Left ventricle myocardium superior (tissue), 1 donor: Measurements from ENCODE around the gene CLEC11A. TPM values are rescaled to one million over a fixed set of nuclear protein-coding genes. Genes with fewer than 3 reads are reported as not detected.

Experiments used
- ATAC-seq: fragments of 200-7000 bp; cut with Tn5 transposase; one replicate; pipeline ENCODE4 v1.9.1; 2020; ENCODE audit warnings: mild to moderate bottlenecking, moderate library complexity
- DNase-seq: peaks from one replicate; pipeline ENCODE4 v3.0.0-alpha.2; 2020
- intact Hi-C: fragments of 100-400 bp; cut with micrococcal nuclease; formaldehyde crosslinking; loops from one replicate; pipeline ENCODE4 v1.11.0; 2022
- long read RNA-seq: library from polyadenylated mRNA; unstranded; transcript quantifications from one replicate; pipeline ENCODE4 v2.0.0, GENCODE V29; 2021
- total RNA-seq: library from RNA; stranded (reverse); fragmentation: NEBNext Ultra II Directional; extraction: Animal tissue kit (Norgen Biotek cat#: 25700); gene quantifications from one replicate; pipeline ENCODE4 v1.2.1, GENCODE V29; 2021
- donor health status: DM: no; HTN: yes; CAD: no; lungs with severe emphysema.

The CLEC11A gene, protein sequence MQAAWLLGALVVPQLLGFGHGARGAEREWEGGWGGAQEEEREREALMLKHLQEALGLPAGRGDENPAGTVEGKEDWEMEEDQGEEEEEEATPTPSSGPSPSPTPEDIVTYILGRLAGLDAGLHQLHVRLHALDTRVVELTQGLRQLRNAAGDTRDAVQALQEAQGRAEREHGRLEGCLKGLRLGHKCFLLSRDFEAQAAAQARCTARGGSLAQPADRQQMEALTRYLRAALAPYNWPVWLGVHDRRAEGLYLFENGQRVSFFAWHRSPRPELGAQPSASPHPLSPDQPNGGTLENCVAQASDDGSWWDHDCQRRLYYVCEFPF
- 2.9 TPM for total RNA-seq
- long read RNA-seq, partial matches to known transcripts: 1 of 3 reads
- long read RNA-seq, other reads (novel, unspliced or antisense): 0 of 3 reads

DNA sequence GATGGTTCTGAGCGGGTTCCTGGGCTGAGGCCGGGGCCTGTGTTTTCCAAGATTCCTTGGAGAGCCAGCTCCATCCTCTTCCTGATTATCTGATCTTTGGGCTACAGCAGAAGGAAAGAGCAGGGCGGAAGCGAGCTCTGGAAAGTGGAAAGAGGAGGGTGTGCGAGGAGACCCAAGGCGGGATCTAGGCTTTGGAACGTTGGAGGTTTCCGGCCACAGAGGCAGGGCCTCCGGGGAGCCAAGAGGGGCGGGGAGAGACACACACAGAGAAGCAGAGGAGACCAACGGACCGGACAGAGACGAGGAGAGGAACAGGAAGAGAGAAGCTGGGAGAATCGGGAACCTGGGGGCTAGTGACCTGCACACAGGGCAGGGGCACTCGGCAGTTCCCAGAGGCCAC lies at the start of gene CLEC11A:
CLEC11A (plus strand) TSS at position 296 of the 400 bp plus-strand sequence. CDS start 162 bp downstream, outside the sequence.
- intact Hi-C loops: no loop called here
- DNase-seq (peak; percentile 78), ATAC-seq (peak; percentile 35)

DNA sequence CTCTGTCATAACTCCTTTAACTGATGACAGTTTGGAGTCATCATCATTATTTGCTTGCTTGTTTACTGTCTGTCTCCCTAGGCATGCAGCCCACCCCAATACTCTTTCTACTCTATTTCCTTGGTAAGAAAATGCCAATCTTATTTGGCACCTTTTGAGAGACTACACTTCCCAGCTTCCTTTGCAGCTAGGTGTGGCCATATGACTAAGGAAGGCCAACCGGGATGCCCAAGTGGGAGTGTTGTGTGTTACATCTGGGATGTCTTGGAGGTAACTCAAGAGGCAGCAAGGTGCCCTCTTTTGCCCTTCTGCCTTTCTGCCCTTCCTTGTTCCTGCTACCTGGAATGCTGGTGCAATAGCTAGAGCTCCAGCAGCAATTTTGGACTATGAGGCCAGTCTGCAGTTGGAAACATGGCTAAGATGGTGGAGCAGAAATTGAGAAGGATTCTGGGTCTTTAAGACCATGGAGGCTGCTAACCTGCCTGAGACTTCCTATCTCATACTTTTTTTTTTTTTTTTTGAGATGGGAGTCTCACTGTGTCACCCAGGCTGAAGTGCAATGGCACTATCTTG lies 46.5 kb upstream of the CLEC11A start:
- ATAC-seq (no peak), DNase-seq (no peak)
- intact Hi-C loops: no loop called here

DNA sequence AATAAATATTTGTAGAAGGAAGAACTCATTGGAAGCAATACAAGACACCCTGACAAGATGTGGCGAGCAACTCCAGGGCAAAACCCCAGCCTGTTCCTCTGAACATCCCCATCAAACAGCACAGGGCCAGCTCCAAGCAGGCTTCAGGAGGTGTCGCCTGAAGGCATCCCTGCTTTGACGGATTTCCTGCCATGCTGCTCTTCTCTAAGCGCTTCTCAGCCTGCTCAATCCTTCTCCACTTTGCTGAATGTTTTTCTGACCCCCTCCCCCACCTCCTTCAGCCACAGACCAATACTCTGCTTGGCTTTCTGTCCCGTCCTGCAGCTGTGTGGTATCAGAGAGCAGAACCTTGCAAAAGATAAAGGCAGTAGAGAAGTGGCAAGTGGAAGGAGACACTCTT lies 45.5 kb upstream of the CLEC11A start:
- intact Hi-C loops: no loop called here
- DNase-seq (no peak), ATAC-seq (no peak)

DNA sequence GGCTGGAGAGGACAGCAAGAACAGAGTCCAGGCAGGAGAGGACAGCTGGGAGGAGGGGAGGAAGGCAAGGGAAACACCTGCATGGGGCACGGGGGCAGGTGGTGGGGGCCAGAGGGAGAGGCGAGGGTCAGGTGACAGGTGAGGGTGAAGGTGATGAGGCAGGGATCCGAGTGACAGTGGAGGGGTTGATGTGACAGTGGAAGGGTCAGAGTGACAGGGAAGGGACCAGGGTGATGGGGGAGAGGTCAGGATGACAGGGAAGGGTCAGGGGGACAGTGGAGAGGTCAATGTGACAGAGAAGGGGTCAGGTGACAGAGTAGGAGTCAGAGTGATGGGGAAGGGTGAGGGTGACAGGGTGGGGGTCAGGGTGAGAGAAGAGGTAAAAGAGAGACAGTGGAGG lies 44.8 kb upstream of the CLEC11A start:
- DNase-seq: no peak
- no peak for ATAC-seq
- intact Hi-C loops: no loop called here

DNA sequence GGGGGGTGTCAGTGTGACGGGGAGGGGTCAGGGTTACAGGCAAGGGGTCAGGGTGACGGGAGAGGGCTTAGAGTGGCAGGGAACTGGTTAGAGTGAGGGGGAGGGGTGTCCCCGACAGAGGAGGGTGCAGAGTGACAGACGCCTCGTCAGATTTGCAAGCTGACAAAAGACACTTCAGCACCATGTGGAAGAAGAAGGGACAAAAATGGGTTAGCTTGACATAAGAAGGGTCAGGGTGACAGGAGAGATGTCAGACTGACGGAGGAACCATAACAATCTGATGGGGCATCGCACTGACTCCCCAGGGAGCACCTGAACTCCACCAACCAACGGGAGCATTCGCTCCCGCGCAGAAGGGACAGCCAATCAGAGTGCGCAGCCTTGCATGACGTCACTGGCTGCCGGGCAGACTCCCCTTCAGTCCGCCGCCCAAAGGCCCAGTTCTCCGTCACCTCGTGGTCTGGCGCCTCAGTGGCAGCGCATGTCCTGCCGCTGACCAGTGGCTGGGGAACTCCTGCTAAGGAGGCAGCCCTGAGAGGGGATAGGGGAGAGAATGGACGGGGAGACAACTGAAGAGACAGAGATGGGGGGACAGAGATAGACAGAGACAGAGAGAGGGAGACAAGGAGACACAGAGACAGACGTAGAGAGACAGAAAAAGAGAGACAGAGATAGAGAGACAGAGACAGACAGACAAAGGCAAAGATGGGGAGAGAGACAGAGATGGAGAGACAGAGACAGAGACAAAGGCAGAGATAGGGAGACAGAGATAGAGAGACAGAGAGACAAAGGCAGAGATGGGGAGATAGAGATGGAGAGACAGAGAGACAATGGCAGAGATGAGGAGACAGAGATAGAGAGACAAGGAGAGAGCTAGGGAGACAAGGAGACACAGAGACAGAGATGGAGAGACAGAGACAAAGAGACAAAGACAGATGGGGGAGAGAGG lies 43.7 kb upstream of the CLEC11A start:
- intact Hi-C loops: no loop called here
- peak; percentile 86 for DNase-seq
- ATAC-seq: peak; percentile 93

DNA sequence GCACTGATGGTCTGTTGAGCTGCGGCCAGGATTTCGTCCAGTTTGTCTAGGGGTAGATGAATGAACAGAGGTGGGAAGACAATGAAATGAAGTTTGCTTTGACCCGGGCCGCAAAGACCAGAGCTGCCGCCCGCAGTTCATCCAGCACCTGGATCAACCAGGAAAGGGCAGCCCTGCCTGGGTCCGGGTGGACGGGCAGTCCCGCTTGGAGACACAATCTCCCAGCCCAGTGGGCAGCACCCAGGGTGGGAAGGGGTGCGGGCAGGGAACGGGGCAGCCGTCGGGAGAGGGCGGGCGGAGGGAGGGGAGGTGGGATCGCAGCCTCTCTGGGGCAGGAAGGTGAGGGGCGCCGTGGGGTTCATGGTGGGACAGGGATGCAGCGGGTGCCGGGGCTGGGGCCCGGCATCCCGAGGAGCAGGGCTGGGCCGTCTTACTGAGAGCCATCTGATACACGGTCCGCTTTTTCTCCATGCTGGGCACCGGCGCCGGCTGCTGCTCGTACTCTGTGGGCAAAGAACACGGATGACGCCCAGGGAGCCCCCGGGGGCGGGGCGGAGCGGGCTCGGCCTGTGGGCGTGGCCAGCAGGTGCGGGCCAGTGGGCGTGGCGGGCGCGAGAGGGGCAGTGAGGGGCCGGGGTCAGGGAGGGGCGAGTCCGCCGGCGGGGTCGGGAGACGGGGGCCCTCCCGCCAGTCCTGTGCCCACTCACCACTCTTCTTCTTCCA lies 36.7 kb upstream of the CLEC11A start:
- ATAC-seq: no peak
- intact Hi-C loops: no loop called here
- DNase-seq: no peak

DNA sequence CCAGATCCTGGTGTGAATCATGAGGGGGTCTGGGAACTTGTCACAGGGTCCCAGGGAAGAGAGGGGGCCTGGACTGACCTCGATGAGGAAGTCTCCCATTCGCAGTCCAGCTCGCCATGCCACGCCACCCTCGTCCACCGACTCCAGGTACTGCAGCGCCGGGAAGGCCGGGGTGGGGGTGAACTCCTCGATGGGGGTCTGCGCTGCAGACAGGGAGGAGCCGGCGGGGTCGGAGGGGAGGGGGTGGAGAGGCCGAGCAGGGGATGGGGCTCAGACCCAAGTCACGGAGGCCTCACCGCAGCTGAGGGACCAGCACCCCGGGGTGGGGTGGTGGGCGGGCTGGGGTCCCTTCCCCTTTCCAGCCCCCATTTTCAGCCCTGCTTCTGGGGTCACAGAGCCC lies 34.4 kb upstream of the CLEC11A start:
- intact Hi-C loops: no loop called here
- DNase-seq (no peak), ATAC-seq (no peak)

DNA sequence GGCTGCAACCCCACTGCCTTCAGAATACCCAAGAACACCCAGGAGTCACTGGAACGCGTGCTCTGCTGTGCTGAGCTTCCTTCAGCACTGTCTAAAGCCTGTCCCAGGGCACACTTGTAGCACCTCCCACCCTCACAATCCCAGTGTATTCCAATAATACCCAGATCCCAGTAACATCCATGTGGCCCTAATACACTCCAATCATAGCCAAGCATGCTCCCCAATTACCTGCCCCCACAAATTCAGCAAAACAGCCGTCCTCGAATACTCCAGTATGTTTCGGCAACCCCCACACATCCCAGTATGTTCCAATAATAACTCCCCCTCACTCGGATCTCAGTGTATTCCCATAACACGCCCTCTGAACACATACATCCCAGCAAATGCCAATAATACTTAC lies 32.7 kb upstream of the CLEC11A start:
- intact Hi-C loops: no loop called here
- no peak for ATAC-seq
- DNase-seq: no peak

DNA sequence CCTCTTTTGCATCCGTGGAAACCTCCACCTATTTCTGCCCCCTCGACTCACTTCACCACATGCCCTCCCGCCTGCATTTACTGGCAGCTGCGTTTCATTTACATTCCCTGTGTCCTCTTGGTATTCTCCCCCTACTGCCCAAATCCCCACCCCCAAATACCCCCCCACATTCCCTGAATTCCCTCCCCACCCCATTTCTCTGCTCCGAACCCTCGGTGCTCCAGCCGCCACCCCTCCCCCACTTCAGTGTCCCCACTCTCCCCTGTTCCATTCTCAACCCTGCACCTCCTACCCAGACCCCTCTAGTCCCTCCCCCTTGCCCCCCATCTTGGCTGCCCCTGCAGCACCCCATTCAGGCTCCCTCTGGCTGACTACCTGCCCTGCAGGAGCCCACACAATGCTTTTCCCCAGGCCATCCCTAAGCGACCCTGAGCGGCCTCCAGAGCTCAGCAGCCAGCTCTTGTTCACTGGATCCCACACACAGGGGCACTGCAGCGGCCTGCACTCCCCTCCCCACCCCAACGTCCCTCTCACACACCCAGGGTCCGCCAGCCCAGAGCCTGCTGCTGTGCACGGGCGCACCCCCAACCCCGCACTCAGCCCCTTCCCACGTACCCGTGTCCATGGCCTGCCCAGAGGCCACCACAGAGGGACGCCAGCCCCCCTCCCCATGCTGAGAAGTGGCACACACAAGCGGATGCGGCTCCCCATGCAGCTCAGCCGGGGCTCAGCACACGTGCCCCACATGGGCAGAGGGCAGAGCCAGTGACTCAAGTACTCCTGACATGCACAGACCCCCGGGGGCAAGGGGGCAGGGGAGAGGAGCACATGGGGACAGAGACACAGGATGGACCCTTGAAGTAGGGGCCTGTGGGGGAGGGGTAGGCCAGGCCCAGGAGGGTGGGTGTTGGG lies 29.8 kb upstream of the CLEC11A start:
- no peak for DNase-seq
- intact Hi-C loops: no loop called here
- no peak for ATAC-seq

DNA sequence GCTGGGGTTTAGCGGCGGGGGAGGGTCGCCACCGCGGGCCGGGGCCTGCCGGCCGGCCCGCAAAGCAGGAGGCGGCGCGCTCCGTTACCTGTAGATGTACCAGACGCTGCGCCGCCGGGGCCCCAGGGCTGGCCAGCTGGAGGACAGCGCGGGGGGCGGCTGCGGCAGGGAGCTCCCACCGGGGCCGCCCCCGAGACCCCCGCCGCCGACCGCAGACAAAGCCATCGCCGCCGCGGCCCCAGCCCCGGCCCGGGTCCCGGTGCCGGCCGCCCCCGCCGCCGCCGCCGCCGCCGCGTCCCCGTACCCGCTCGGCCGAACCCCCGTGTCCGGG lies 28.4 kb upstream of the CLEC11A start:
- DNase-seq (no peak), ATAC-seq (no peak)
- intact Hi-C loops: no loop called here

DNA sequence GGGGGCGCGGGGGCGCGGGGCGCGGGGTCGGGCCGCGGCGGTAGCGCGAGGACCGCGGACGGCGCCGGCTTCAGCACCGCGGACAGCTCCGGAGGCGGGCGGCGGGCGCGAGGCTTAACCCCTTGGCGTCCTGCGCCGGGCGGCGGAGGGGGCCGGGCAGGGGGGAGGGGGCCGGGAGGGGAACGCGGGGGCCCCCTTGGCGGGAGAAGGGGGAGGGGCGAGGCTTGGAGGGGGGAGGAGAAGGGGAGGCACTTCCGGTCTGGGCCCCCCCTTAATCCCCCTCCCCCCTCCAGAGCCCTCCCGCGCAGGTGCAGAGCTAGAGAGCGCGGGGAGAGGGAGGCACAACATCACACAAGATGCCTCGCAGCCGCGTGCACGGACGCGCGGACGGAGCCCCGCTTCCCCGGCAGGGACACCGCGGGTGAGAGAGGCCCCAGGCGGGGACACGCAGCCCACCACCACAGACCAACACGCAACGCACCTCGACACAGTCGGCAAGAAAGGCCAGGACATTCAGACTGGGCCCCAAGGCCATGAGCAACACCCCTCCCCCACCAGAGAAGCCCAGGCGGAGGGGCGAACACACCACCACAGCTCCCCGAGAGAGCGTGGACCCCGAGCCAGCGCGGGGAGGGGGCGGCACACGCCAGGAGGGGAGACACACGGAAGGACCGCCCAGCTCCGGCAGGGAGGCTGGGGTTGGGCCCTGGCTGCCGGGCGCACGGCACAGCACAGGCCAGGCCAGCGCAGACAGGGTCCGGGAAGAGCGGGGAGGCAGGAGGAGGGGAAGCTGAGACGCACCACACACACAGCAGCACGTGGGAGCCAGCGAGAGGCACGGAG lies 27.7 kb upstream of the CLEC11A start:
- intact Hi-C loops: no loop called here
- peak; percentile 56 for ATAC-seq
- peak; percentile 41 for DNase-seq

DNA sequence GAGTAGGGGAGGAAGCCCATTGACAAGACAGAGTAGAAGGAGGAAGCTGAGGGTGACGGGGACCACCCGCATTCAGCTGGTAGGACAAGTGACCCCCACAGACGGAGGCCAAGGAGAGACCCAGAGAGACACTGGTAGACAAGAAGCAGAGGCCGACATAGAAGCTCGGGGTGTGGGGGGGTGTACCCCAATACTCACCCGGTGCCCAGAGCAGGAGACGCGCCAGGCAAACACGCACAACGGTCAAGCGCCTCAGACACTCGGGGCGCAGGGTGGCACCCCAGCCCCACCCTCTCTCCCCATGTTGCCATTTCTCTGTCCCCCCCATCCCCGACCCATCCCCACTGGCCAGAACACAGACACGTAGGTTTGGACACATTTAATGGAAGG lies 27.1 kb upstream of the CLEC11A start:
- intact Hi-C loops: no loop called here
- ATAC-seq (no peak), DNase-seq (no peak)

DNA sequence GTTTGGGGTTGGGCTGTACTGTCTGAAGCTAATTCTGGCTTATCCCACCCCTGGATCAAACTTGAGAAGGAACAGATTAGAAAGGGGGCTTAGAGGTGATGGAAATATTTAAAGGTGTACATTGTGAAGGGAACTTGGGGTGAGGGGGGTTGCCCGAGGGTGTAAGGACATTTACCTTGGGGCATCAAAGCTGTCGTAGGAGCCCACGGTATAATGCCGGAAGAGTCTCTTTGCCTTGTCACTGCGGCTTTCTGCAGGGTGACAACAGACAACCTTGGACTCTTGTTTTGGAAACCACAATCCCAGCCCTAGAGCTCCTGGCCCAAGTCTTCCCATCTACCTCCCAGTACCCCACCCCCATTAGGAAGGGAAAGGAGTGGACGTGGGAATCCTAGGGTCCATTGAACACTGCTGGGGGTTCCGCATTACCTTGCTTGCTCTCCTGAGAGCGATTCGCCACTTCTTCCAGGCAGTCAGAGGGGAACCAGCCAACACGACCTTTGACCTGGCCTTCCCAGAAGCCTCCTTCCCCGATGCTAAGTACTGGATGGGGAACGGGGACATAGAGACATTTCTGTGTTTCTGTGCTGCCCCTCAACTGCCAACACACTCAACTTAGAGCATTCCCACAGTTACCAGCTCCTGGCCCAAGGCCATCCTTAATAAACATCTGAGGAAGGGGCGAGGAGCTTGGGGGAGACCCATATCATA lies 25.6 kb upstream of the CLEC11A start:
- intact Hi-C loops: no loop called here
- ATAC-seq (no peak), DNase-seq (no peak)

DNA sequence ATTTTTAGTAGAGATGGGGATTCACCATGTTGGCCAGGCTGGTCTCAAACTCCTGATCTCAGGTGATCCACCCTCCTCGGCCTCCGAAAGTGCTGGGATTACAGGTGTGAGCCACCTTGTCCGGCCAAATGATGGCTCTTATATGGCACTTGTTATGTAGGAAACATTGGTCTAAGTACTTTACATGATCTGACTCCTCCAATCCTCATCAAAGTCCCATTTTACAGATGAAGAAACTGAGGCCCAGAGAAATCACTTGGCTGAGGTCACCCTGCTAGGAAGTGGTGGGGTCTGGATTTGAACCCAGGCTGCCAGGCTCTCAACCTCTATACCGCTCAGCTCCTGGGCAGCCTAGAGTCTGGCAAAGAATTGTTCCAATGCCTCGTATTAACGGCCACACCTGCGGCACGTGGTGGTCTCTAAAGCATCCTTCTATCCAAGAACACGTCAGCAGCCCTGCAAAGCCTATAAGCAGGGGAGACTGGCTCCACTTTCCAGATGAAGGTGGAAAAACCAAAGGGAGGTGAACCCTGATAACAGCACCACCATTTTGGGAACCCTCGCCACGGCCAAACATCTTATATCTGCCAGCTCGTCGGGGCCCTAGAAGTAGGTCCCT lies 21.7 kb upstream of the CLEC11A start:
- ATAC-seq (no peak), DNase-seq (no peak)
- intact Hi-C loops: no loop called here

DNA sequence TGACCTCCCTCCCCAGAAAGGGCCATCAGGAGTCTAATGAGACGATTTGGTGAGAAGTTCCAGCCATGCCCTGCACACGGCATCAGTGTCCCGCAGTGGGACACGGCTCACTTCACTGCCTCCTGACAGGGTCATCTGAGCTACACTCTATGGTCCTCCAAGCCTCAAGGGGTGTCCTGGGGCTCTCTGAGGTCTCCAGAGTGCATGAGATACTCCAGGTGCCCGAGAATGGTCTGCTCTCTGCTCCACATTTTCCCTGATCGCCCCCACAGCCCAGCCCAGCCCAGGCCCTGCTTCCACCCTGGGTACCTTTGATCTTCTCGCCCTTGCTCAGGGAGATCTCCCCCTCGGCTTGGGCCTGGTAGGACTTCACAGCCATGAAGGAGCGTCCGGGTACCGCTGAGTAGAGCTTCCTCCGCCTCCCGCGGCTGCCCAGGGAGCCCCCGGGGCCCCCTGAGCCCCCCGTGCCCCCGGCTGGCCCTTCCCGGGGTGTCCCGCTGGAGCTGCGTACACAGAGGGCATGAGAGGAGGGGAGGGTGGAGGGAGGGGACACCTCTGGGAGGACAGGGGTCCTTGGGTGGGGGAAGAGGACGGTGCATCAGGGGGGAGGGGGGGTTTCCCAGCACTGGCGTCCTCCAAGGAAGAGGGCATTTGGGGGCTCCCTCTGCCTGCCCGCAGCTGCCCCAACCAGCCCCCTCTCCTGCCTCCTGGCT lies 20.9 kb upstream of the CLEC11A start:
- ATAC-seq (no peak), DNase-seq (no peak)
- intact Hi-C loops: no loop called here
